ENCODE data around the gene TMEM225B. TPM values are rescaled to one million over a fixed set of nuclear protein-coding genes. Genes with fewer than 3 reads are reported as not detected.
A peak's percentile ranks its signal among the peaks of the same experiment; 100 is the strongest.

TMEM225B gene
- total RNA-seq, 1 experiment from 2014 or later = 0.31 TPM

DNA sequence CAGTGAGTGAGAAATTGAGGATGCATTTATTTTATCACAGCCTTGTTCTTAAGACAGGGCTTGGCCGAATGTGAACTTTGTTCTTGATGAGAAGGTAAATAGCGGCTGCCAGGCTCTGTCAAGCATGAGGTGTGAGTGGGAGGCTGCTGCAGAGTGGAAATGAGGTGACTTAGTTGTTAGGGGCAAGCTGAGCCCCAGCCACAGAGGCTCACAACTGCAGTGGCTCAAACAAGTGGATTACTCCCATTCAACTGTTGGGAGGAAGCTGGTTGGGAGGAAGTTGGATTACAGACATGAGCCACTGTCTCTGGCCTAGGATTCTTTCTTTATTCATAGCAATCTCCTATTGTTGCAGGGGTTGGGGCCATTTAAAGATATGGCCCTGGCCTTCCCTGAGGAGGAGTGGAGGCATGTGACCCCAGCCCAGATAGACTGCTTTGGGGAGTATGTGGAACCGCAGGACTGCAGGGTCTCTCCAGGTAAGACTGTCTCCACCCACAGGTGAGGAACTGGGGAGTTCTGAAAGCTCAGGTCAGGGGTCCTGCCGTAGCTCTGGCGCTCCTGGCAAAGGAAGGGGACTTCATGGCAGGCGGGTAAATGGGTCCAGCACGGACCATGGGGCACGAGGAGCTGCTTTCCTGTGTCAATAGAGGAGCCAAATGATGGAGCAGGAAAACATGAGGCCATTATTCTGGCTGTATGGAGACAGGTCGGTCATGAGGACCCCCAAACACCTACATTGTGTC is 25.8 kb downstream of the TMEM225B start:
- Histone ChIP-seq H3K4me1 (ENCODE audit: control insufficient read depth, insufficient read depth, low read length) (no peaks in the 10 kb centered on the region), H3K27me3 (ENCODE audit: control insufficient read depth, insufficient read depth, low read length) (no peaks in the 10 kb centered on the region), H3K36me3 (ENCODE audit: control insufficient read depth, insufficient read depth, low read length) (peaks cover 21% of the 10 kb centered on the region), H3K9me3 (ENCODE audit: control insufficient read depth, insufficient read depth, low read depth, low read length) (no peaks in the 10 kb centered on the region), H3K4me3 (ENCODE audit: low read depth in 2 of 2, low read length in 2 of 2) (no peak overlapping the region), H3K27ac (ENCODE audit: low read length) (no peak overlapping the region)
- ATAC-seq (no peak), DNase-seq (ENCODE audit: low read depth, low spot score) (no peak)
- intact Hi-C loops (cut with micrococcal nuclease; ENCODE audit: unreplicated experiment) (no loop called here), in situ Hi-C loops (cut with HindIII; ENCODE audit: low pct_unique_long_range_greater_than_20kb, low sequenced_read_pairs) (no loop called here)
- ChIA-PET CTCF (no interaction called here), POLR2A (no interaction called here)
- no TSS peak for BruUV-seq (replicated peaks)
- TF ChIP-seq CTCF (IDR thresholded peaks at IDR 0.05) (no peak), POLR2AphosphoS5 (IDR thresholded peaks at IDR 0.05; ENCODE audit: low read depth, low read length) (no peak), SIN3A (IDR thresholded peaks at IDR 0.05; ENCODE audit: borderline replicate concordance, insufficient read depth, low read depth, low read length) (no peak), REST (IDR thresholded peaks at IDR 0.05; ENCODE audit: insufficient read depth in 1 of 2, low read depth in 2 of 2, low read length in 1 of 2) (no peak), TCF7L2 (IDR thresholded peaks at IDR 0.05; ENCODE audit: low read depth, low read length) (no peak)

DNA sequence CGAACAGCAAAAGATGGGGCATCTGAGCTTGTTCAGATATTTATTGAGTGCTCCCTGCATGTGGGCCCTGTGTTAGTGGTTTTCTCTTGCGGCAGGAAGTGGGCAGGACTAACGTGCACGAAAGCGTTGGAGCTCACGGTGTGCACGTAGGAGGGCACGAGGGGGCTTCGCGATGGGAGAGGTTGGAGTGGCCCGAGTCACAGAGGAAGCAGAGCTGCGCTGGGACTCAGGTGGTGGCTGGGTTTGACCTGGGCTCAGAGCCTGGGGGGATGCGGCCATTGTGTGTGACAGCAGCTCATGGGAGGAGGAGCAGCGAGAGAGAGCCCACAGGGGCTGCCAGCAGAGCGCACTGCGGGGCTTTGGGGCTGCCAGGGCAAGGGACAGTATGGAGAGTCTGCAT is 26.4 kb downstream of the TMEM225B start:
- in situ Hi-C loops (cut with HindIII; ENCODE audit: low pct_unique_long_range_greater_than_20kb, low sequenced_read_pairs) = no loop called here
- no peaks in the 10 kb centered on the region for H3K27me3 ChIP-seq (ENCODE audit: control insufficient read depth, insufficient read depth, low read length)
- ATAC-seq (peak; percentile 32; the same call in 1 of the 2 replicates), DNase-seq (ENCODE audit: low read depth, low spot score) (no peak)
- peaks cover 21% of the 10 kb centered on the region for H3K36me3 ChIP-seq (ENCODE audit: control insufficient read depth, insufficient read depth, low read length)
- intact Hi-C loops (cut with micrococcal nuclease; ENCODE audit: unreplicated experiment) = no loop called here
- BruUV-seq (replicated peaks) = no TSS peak
- H3K9me3 ChIP-seq (ENCODE audit: control insufficient read depth, insufficient read depth, low read depth, low read length) = no peaks in the 10 kb centered on the region
- H3K4me3 ChIP-seq (ENCODE audit: low read depth in 2 of 2, low read length in 2 of 2) = no peak overlapping the region
- no peak overlapping the region for H3K27ac ChIP-seq (ENCODE audit: low read length)
- TF ChIP-seq CTCF (IDR thresholded peaks at IDR 0.05) (no peak), SIN3A (IDR thresholded peaks at IDR 0.05; ENCODE audit: borderline replicate concordance, insufficient read depth, low read depth, low read length) (no peak), TCF7L2 (IDR thresholded peaks at IDR 0.05; ENCODE audit: low read depth, low read length) (no peak), POLR2AphosphoS5 (IDR thresholded peaks at IDR 0.05; ENCODE audit: low read depth, low read length) (no peak)
- H3K4me1 ChIP-seq (ENCODE audit: control insufficient read depth, insufficient read depth, low read length) = no peaks in the 10 kb centered on the region
- POLR2A ChIA-PET = no interaction called here
- CTCF ChIA-PET = no interaction called here

All from Panc1 (cell line).